HepG2 (cell line): ENCODE data around the gene TBCCD1. TPM values are rescaled to one million over a fixed set of nuclear protein-coding genes. Genes with fewer than 3 reads are reported as not detected.

Source experiments
- ARHGAP35 ChIP-seq: sonication (generic); formaldehyde crosslinking; IDR thresholded peaks from 2 replicates; pipeline ENCODE4 v1.9.0; 2022; ENCODE audit warnings: mild to moderate bottlenecking, inconsistent platforms, moderate library complexity, missing genetic modification reagents, borderline replicate concordance
- ARID3A ChIP-seq: IDR thresholded peaks from 2 replicates; pipeline ENCODE4 v1.6.1; 2012; ENCODE audit warnings: low read depth, low read length, improper control_type of control experiment
- ATF5 ChIP-seq: sonication (generic); formaldehyde crosslinking; IDR thresholded peaks from 2 replicates; pipeline ENCODE4 v1.4.0; 2020; ENCODE audit warnings: mild to moderate bottlenecking, low read depth, missing genetic modification reagents
- CCAR2 ChIP-seq: fragments of 200-400 bp; formaldehyde crosslinking; optimal IDR thresholded peaks from 2 replicates; pipeline ENCODE3; 2018; ENCODE audit warnings: low read depth, mild to moderate bottlenecking, low read length, moderate library complexity
- CREM ChIP-seq, 2 experiments: sonication (generic) in 1 of 2; formaldehyde crosslinking in 1 of 2; IDR thresholded peaks; 2 replicates each; pipeline versions ENCODE4 v1.4.0 to v1.6.1; 2016 to 2020; ENCODE audit warnings: antibody characterized with exemption in 1 of 2, mild to moderate bottlenecking in 1 of 2, missing genetic modification reagents in 1 of 2
- EED ChIP-seq: sonication (generic); formaldehyde crosslinking; IDR thresholded peaks from 2 replicates; pipeline ENCODE4 v1.5.0; 2020; ENCODE audit warnings: mild to moderate bottlenecking, missing genetic modification reagents
- HNF4A ChIP-seq: sonication (generic); formaldehyde crosslinking; IDR thresholded peaks from 2 replicates; pipeline ENCODE4 v1.4.0; 2020; ENCODE audit warnings: missing genetic modification reagents
- MAFK ChIP-seq, 2 experiments: IDR thresholded peaks in 1 of 2; conservative IDR thresholded peaks in 1 of 2; 2 replicates each; pipeline ENCODE4 v1.6.1; 2011; ENCODE audit warnings: improper control_type of control experiment in 2 of 2, low read length in 2 of 2
- MBD4 ChIP-seq: IDR thresholded peaks from 2 replicates; pipeline ENCODE4 v1.6.1; 2012; ENCODE audit warnings: low read length, inconsistent platforms, borderline replicate concordance
- MTF1 ChIP-seq: sonication (generic); formaldehyde crosslinking; IDR thresholded peaks from 2 replicates; pipeline ENCODE4 v1.5.0; 2020; ENCODE audit warnings: missing genetic modification reagents
- MXD3 ChIP-seq: IDR thresholded peaks from 2 replicates; pipeline ENCODE4 v1.6.1; 2016; ENCODE audit warnings: mild to moderate bottlenecking, missing biosample characterization, missing genetic modification reagents
- MYNN ChIP-seq: sonication (generic); formaldehyde crosslinking; IDR thresholded peaks from 2 replicates; pipeline ENCODE4 v1.4.0; 2020; ENCODE audit warnings: mild to moderate bottlenecking, low read depth, missing genetic modification reagents
- RFXAP ChIP-seq: sonication (generic); formaldehyde crosslinking; IDR thresholded peaks from 2 replicates; pipeline ENCODE4 v1.4.0; 2020; ENCODE audit warnings: missing genetic modification reagents, borderline replicate concordance
- SMARCC2 ChIP-seq: fragments of 450-650 bp; IDR thresholded peaks from 2 replicates; pipeline ENCODE4 v1.6.1; 2017; ENCODE audit warnings: antibody characterized with exemption, mild to moderate bottlenecking
- YEATS2 ChIP-seq: sonication (generic); formaldehyde crosslinking; IDR thresholded peaks from 2 replicates; pipeline ENCODE4 v1.4.0; 2020; ENCODE audit warnings: missing genetic modification reagents, borderline replicate concordance
- ZFP41 ChIP-seq: sonication (generic); formaldehyde crosslinking; IDR thresholded peaks from 2 replicates; pipeline ENCODE4 v1.4.0; 2020; ENCODE audit warnings: mild to moderate bottlenecking, missing genetic modification reagents, borderline replicate concordance
- ZNF10 ChIP-seq: sonication (generic); formaldehyde crosslinking; IDR thresholded peaks from 2 replicates; pipeline ENCODE4 v1.4.0; 2020; ENCODE audit warnings: mild to moderate bottlenecking, low read depth, missing genetic modification reagents, borderline replicate concordance
- ZNF234 ChIP-seq: sonication (generic); formaldehyde crosslinking; conservative IDR thresholded peaks from 2 replicates; pipeline ENCODE4 v1.5.1; 2020; ENCODE audit warnings: mild to moderate bottlenecking, missing genetic modification reagents
- ZNF460 ChIP-seq: sonication (generic); formaldehyde crosslinking; IDR thresholded peaks from 2 replicates; pipeline ENCODE4 v1.5.1; 2020; ENCODE audit warnings: missing genetic modification reagents, mild to moderate bottlenecking, borderline replicate concordance
- polyA plus RNA-seq, 8 experiments: library from polyadenylated mRNA; depleted of rRNA in 3 of 8; stranded (reverse) in 7 of 8; unstranded in 1 of 8; fragments of >200 nt; fragmentation: Illumina TruSeq in 4 of 8; extraction: Trizol in 4 of 8; gene quantifications; 2 replicates each; pipeline versions ENCODE4 v1.2.1 to v1.2.3, GENCODE V29; 2011 to 2016; ENCODE audit warnings: low read depth in 4 of 8, missing spikeins in 1 of 8, mixed read lengths in 1 of 8; ENCODE audit not compliant: insufficient read depth in 1 of 8
- total RNA-seq, 5 experiments: library from RNA; depleted of rRNA; stranded (reverse); fragments of >200 nt; fragmentation: Illumina TruSeq; extraction: Trizol; gene quantifications; 2 replicates each; pipeline ENCODE4 v1.2.3, GENCODE V29; 2016; ENCODE audit warnings: low read depth in 1 of 5
- TF ChIP-seq, protein P1 (sequence below): IDR thresholded peaks from 2 replicates; pipeline ENCODE4 v1.6.1; 2016; ENCODE audit warnings: low read depth, borderline replicate concordance
- TF ChIP-seq, protein P2 (sequence below): sonication (generic); formaldehyde crosslinking; IDR thresholded peaks from 2 replicates; pipeline ENCODE4 v1.5.0; 2020; ENCODE audit warnings: missing genetic modification reagents, mild to moderate bottlenecking, borderline replicate concordance
- TF ChIP-seq, protein P3 (sequence below): sonication (generic); formaldehyde crosslinking; IDR thresholded peaks from 2 replicates; pipeline ENCODE4 v1.4.0; 2020; ENCODE audit warnings: mild to moderate bottlenecking, missing genetic modification reagents
- TF ChIP-seq, protein P4 (sequence below): sonication (generic); formaldehyde crosslinking; IDR thresholded peaks from 2 replicates; pipeline ENCODE4 v1.4.0; 2020; ENCODE audit warnings: missing genetic modification reagents

Gene TBCCD1
- total and polyA plus RNA-seq, 2 of the 13 experiments (the other 11 are each of a cell fraction or from before 2014, with no cell fraction given), result 13.6 to 16.2 TPM

- TF ChIP-seq CREM (IDR thresholded peaks at IDR 0.05) (no peak), CREM (CRISPR knock-in tag; IDR thresholded peaks at IDR 0.05) (no peak), EED (CRISPR knock-in tag) (no peak), MBD4 (no peak), HNF4A (CRISPR knock-in tag) (no peak), MXD3 (CRISPR knock-in tag) (no peak), ATF5 (CRISPR knock-in tag) (no peak; the same call in 1 of the 2 replicates), RFXAP (CRISPR knock-in tag) (no peak), ZNF460 (CRISPR knock-in tag) (no peak), ZNF10 (CRISPR knock-in tag) (no peak), ZFP41 (CRISPR knock-in tag) (no peak), ARID3A (peak; percentile 53; the same call in 1 of the 2 replicates), ZNF234 (CRISPR knock-in tag) (no peak), ARHGAP35 (CRISPR knock-in tag) (no peak; the same call in 1 of the 2 replicates), MAFK (conservative IDR thresholded peaks at IDR 0.05 in 1 of 2, IDR thresholded peaks at IDR 0.05 in 1 of 2; ENCODE audit: low read length in 2 of 2) (no peak), MYNN (no peak), CCAR2 (peak; percentile 32), SMARCC2 (no peak), MTF1 (CRISPR knock-in tag) (no peak), YEATS2 (CRISPR knock-in tag) (no peak)
- TF ChIP-seq, protein P1, sequence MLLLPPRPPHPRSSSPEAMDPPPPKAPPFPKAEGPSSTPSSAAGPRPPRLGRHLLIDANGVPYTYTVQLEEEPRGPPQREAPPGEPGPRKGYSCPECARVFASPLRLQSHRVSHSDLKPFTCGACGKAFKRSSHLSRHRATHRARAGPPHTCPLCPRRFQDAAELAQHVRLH (CRISPR knock-in tag), result no peak
- TF ChIP-seq, protein P2, sequence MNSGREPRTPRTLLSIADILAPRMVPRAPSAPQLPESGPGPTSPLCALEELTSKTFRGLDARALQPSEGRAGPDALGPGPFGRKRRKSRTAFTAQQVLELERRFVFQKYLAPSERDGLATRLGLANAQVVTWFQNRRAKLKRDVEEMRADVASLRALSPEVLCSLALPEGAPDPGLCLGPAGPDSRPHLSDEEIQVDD, result no peak
- TF ChIP-seq, protein P3, sequence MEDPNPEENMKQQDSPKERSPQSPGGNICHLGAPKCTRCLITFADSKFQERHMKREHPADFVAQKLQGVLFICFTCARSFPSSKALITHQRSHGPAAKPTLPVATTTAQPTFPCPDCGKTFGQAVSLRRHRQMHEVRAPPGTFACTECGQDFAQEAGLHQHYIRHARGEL (CRISPR knock-in tag), result no peak
- TF ChIP-seq, protein P4, sequence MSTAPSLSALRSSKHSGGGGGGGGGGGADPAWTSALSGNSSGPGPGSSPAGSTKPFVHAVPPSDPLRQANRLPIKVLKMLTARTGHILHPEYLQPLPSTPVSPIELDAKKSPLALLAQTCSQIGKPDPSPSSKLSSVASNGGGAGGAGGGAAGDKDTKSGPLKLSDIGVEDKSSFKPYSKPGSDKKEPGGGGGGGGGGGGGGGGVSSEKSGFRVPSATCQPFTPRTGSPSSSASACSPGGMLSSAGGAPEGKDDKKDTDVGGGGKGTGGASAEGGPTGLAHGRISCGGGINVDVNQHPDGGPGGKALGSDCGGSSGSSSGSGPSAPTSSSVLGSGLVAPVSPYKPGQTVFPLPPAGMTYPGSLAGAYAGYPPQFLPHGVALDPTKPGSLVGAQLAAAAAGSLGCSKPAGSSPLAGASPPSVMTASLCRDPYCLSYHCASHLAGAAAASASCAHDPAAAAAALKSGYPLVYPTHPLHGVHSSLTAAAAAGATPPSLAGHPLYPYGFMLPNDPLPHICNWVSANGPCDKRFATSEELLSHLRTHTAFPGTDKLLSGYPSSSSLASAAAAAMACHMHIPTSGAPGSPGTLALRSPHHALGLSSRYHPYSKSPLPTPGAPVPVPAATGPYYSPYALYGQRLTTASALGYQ (CRISPR knock-in tag), result no peak; the same call in 1 of the 2 replicates
These were observed 47.7 kb upstream of the TBCCD1 start (continued) for GRCh38 chr3:186614597-186615483.
